ENCODE results near the gene TGFA.

Gene TGFA

GRCh38 chr2:70458661-70459060 lies 95.0 kb downstream of the TGFA start:
- H3K9me3 ChIP-seq: no peaks in the 10 kb centered on the region
- no peak for TF ChIP-seq Cebpa-rat (IDR thresholded peaks at IDR 0.05)
- no peak overlapping the region for H3K4me3 ChIP-seq
- no peaks in the 10 kb centered on the region for H3K36me3 ChIP-seq
- no peaks in the 10 kb centered on the region for H4K20me1 ChIP-seq
- H3K4me2 ChIP-seq: no peak overlapping the region
- no peak overlapping the region for H3K27ac ChIP-seq
- no peak overlapping the region for H3K9ac ChIP-seq
- no peaks in the 10 kb centered on the region for H3K27me3 ChIP-seq
- H3K4me1 ChIP-seq: peaks cover 7% of the 10 kb centered on the region; the same call in 1 of the 2 replicates

GRCh38 chr2:70456585-70457495 lies 96.8 kb downstream of the TGFA start:
- H3K4me1 ChIP-seq: peaks cover 7% of the 10 kb centered on the region; the same call in 1 of the 2 replicates
- no peaks in the 10 kb centered on the region for H3K27me3 ChIP-seq
- TF ChIP-seq Cebpa-rat (IDR thresholded peaks at IDR 0.05): no peak
- no peak overlapping the region for H3K4me3 ChIP-seq
- H4K20me1 ChIP-seq: no peaks in the 10 kb centered on the region
- H3K9me3 ChIP-seq: no peaks in the 10 kb centered on the region
- H3K27ac ChIP-seq: no peak overlapping the region
- H3K4me2 ChIP-seq: no peak overlapping the region
- no peak overlapping the region for H3K9ac ChIP-seq
- H3K36me3 ChIP-seq: no peaks in the 10 kb centered on the region

- Histone ChIP-seq H4K20me1 (no peaks in the 10 kb centered on the region), H3K4me2 (no peak overlapping the region), H3K27ac (no peak overlapping the region), H3K4me1 (peaks cover 7% of the 10 kb centered on the region; the same call in 1 of the 2 replicates), H3K9me3 (no peaks in the 10 kb centered on the region), H3K36me3 (no peaks in the 10 kb centered on the region), H3K9ac (no peak overlapping the region), H3K4me3 (no peak overlapping the region), H3K27me3 (no peaks in the 10 kb centered on the region)
- TF ChIP-seq Cebpa-rat (IDR thresholded peaks at IDR 0.05): no peak
Observed at GRCh38 chr2:70454936-70455544, 98.6 kb downstream of the TGFA start.

GRCh38 chr2:70450641-70451250 lies 102.9 kb downstream of the TGFA start:
- no peak overlapping the region for H3K4me3 ChIP-seq
- H3K9me3 ChIP-seq: no peaks in the 10 kb centered on the region
- no peak for TF ChIP-seq Cebpa-rat (IDR thresholded peaks at IDR 0.05)
- H3K27me3 ChIP-seq: no peaks in the 10 kb centered on the region
- no peaks in the 10 kb centered on the region for H3K36me3 ChIP-seq
- no peak overlapping the region for H3K9ac ChIP-seq
- H3K27ac ChIP-seq: no peak overlapping the region
- no peak overlapping the region for H3K4me2 ChIP-seq
- peaks cover 2% of the 10 kb centered on the region; the same call in 1 of the 2 replicates for H3K4me1 ChIP-seq
- H4K20me1 ChIP-seq: no peaks in the 10 kb centered on the region

- Histone ChIP-seq H4K20me1 (no peaks in the 10 kb centered on the region), H3K4me1 (no peaks in the 10 kb centered on the region), H3K4me2 (no peak overlapping the region), H3K36me3 (no peaks in the 10 kb centered on the region), H3K9ac (no peak overlapping the region), H3K4me3 (no peak overlapping the region), H3K9me3 (no peaks in the 10 kb centered on the region), H3K27ac (no peak overlapping the region), H3K27me3 (no peaks in the 10 kb centered on the region)
- TF ChIP-seq Cebpa-rat (IDR thresholded peaks at IDR 0.05): no peak
Observed at GRCh38 chr2:70448041-70448440, 105.6 kb downstream of the TGFA start.

- Histone ChIP-seq H3K4me2 (no peak overlapping the region), H4K20me1 (no peaks in the 10 kb centered on the region), H3K27ac (no peak overlapping the region), H3K4me3 (no peak overlapping the region), H3K9me3 (no peaks in the 10 kb centered on the region), H3K9ac (no peak overlapping the region), H3K27me3 (no peaks in the 10 kb centered on the region), H3K4me1 (peaks cover 22% of the 10 kb centered on the region), H3K36me3 (no peaks in the 10 kb centered on the region)
- no peak for TF ChIP-seq Cebpa-rat (IDR thresholded peaks at IDR 0.05)
Observed at GRCh38 chr2:70443726-70444125, 109.9 kb downstream of the TGFA start.

- H3K4me3 ChIP-seq: no peak overlapping the region
- peaks cover 22% of the 10 kb centered on the region for H3K4me1 ChIP-seq
- no peak overlapping the region for H3K27ac ChIP-seq
- no peak overlapping the region for H3K9ac ChIP-seq
- no peaks in the 10 kb centered on the region for H3K36me3 ChIP-seq
- TF ChIP-seq Cebpa-rat (IDR thresholded peaks at IDR 0.05): no peak
- no peaks in the 10 kb centered on the region for H3K27me3 ChIP-seq
- no peaks in the 10 kb centered on the region for H3K9me3 ChIP-seq
- no peaks in the 10 kb centered on the region for H4K20me1 ChIP-seq
- H3K4me2 ChIP-seq: no peak overlapping the region
Observed at GRCh38 chr2:70443078-70443465, 110.6 kb downstream of the TGFA start.

GRCh38 chr2:70442301-70443077 lies 111.1 kb downstream of the TGFA start:
- Histone ChIP-seq H3K27ac (no peak overlapping the region; the same call in 1 of the 2 replicates), H3K9ac (no peak overlapping the region), H3K4me1 (peaks cover 22% of the 10 kb centered on the region), H3K36me3 (no peaks in the 10 kb centered on the region), H3K9me3 (no peaks in the 10 kb centered on the region), H4K20me1 (no peaks in the 10 kb centered on the region), H3K4me2 (no peak overlapping the region), H3K4me3 (no peak overlapping the region), H3K27me3 (no peaks in the 10 kb centered on the region)
- TF ChIP-seq Cebpa-rat (IDR thresholded peaks at IDR 0.05): no peak

- Histone ChIP-seq H3K27ac (peak overlapping the region; percentile 61; the same call in 1 of the 2 replicates), H3K4me2 (peak overlapping the region; percentile 75), H3K9ac (peak overlapping the region; percentile 26; the same call in 1 of the 2 replicates), H3K9me3 (no peaks in the 10 kb centered on the region), H3K4me1 (peaks cover 22% of the 10 kb centered on the region), H3K36me3 (no peaks in the 10 kb centered on the region), H3K27me3 (no peaks in the 10 kb centered on the region), H4K20me1 (no peaks in the 10 kb centered on the region), H3K4me3 (no peak overlapping the region; the same call in 1 of the 2 replicates)
- no peak for TF ChIP-seq Cebpa-rat (IDR thresholded peaks at IDR 0.05)
Observed at GRCh38 chr2:70440621-70441020, 113.0 kb downstream of the TGFA start.

Data from BLaER1 (cell line).